Naive thymus-derived CD8-positive, alpha-beta T cell (primary cell): ENCODE measurements around the gene ANK2. TPM values are rescaled to one million over a fixed set of nuclear protein-coding genes. Genes with fewer than 3 reads are reported as not detected.

Experiments used
- ATAC-seq, 2 donors: fragments of 150-1000 bp; cut with Tn5 transposase in 1 of 2; sonication (Bioruptor Pico), chemical (Tn5 transposase) in 1 of 2; 1 replicate in 1 of 2; 2 replicates in 1 of 2; pipeline ENCODE4 v1.10.0; 2021; ENCODE audit warnings: mild to moderate bottlenecking in 2 of 2, moderate library complexity in 2 of 2
- POLR2A ChIA-PET: fragments of 350-600 bp; sonication (Branson Sonifier 250); formaldehyde crosslinking; loops from one replicate; lab custom pipeline; 2021; ENCODE audit warnings: antibody characterized with exemption; lab: Charles Lee
- DNase-seq, 10 donors: peaks; one replicate each; pipeline versions ENCODE4 v3.0.0 to v3.0.0-alpha.2; 2020 to 2022
- H3K27ac Mint-ChIP-seq, 10 donors: one replicate each; pipeline ENCODE4 v1.8.0; 2020 to 2022; ENCODE audit warnings: mild to moderate bottlenecking in 10 of 10, mixed read lengths in 10 of 10, moderate library complexity in 4 of 10, inconsistent platforms in 1 of 10
- H3K27me3 Mint-ChIP-seq, 5 donors: one replicate each; pipeline ENCODE4 v1.8.0; 2021 to 2022; ENCODE audit warnings: mixed read lengths in 5 of 5
- H3K36me3 Mint-ChIP-seq, 3 donors: one replicate each; pipeline ENCODE4 v1.8.0; 2020 to 2022; ENCODE audit warnings: mixed read lengths in 3 of 3, mild to moderate bottlenecking in 2 of 3, inconsistent platforms in 1 of 3
- H3K4me1 Mint-ChIP-seq, 4 donors: one replicate each; pipeline ENCODE4 v1.8.0; 2021 to 2022; ENCODE audit warnings: mixed read lengths in 4 of 4
- H3K4me3 Mint-ChIP-seq, 10 donors: one replicate each; pipeline ENCODE4 v1.8.0; 2020 to 2022; ENCODE audit warnings: mild to moderate bottlenecking in 10 of 10, mixed read lengths in 10 of 10, moderate library complexity in 6 of 10, inconsistent platforms in 1 of 10
- H3K9me3 Mint-ChIP-seq, 9 donors: one replicate each; pipeline ENCODE4 v1.8.0; 2020 to 2022; ENCODE audit warnings: mixed read lengths in 9 of 9, mild to moderate bottlenecking in 3 of 9, inconsistent platforms in 1 of 9, moderate library complexity in 1 of 9
- polyA plus RNA-seq, 3 donors: library from polyadenylated mRNA; unstranded; fragments of 300-500 nt; fragmentation: Illumina TruSeq; gene quantifications; one replicate each; pipeline ENCODE4 v1.2.3, GENCODE V29; 2021
- total RNA-seq, 8 experiments: library from RNA in 2 of 8; stranded (reverse) in 2 of 8; gene quantifications; one replicate each; pipeline ENCODE4 v1.2.3 and lab custom pipeline; 2021 to 2026

Gene ANK2
- total and polyA plus RNA-seq, 5 experiments from 2014 or later: not detected

DNA sequence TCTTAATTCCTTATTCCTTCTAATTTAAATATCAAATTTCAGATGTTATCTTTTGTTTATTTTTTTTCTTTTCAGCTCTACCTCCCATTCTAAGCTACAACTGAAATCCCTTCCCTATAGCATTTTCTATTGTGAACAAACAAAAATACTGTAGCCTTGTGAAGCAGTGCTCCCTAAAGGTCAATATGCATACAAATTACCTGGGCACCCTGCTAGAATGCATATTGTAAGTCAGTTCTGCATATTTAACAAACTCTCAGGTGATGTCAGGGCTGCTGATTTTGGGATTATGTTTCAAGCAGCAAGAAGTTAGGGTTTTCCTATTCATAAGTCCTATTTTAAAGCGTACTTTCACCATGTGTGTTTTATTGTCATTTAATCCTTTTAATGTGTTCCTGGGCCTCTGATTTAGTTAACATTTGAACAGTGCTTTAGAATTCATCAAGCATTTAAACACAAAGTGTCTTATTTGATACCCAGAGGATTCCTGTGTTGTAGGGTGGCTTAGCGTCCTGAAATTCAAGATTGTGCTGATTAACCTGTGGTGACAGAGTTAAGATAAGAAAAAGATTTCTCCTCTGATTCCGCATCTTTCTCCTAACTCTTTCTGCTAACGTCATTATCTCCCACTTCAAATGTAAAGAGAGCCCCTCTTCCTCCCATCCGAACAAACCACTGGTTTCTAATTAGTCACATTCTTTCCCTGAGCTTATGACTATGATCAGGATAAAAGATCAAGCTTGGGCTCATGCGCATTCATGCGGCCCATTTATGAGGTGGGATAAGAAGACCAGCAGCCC lies 221.3 kb downstream of the ANK2 start:
- H3K36me3 Mint-ChIP-seq: no peaks in the 10 kb centered on the region

DNA sequence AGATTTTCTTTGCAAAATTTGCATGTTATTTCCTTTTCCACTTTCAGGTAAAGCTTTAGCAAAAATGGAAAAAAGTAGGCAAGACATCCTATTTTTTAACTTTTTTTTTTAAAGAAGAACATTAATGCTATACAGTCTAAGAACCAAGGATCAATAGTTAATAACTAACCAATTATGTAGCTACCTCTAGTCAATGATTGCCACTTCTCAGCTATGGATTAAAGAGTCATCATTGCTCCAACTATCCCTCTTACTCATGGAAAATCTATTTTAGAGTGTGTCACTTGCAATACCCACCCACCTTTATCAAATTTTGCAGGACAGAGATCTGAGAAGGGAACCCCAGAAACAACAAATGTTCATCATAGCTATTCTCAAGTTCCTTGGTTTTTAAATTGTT lies 223.1 kb downstream of the ANK2 start:
- H3K27ac Mint-ChIP-seq: no peak overlapping the region
- DNase-seq: no peak
- ATAC-seq: no peak
- H3K27me3 Mint-ChIP-seq: peaks cover 0 to 28% (median 10%) of the 10 kb centered on the region in 5 donors
- H3K9me3 Mint-ChIP-seq: no peaks in the 10 kb centered on the region
- POLR2A ChIA-PET: no interaction called here
- no peaks in the 10 kb centered on the region for H3K4me1 Mint-ChIP-seq
- no peak overlapping the region for H3K4me3 Mint-ChIP-seq
- no peaks in the 10 kb centered on the region for H3K36me3 Mint-ChIP-seq

More for the DNA sequence above, 221.3 kb downstream of the ANK2 start:
- POLR2A ChIA-PET: no interaction called here
- no peaks in the 10 kb centered on the region for H3K4me1 Mint-ChIP-seq
- no peak overlapping the region for H3K27ac Mint-ChIP-seq
- DNase-seq (no peak), ATAC-seq (no peak)
- peaks cover 0 to 15% (median 6%) of the 10 kb centered on the region in 5 donors for H3K27me3 Mint-ChIP-seq
- H3K4me3 Mint-ChIP-seq: no peak overlapping the region
- no peaks in the 10 kb centered on the region for H3K9me3 Mint-ChIP-seq

DNA sequence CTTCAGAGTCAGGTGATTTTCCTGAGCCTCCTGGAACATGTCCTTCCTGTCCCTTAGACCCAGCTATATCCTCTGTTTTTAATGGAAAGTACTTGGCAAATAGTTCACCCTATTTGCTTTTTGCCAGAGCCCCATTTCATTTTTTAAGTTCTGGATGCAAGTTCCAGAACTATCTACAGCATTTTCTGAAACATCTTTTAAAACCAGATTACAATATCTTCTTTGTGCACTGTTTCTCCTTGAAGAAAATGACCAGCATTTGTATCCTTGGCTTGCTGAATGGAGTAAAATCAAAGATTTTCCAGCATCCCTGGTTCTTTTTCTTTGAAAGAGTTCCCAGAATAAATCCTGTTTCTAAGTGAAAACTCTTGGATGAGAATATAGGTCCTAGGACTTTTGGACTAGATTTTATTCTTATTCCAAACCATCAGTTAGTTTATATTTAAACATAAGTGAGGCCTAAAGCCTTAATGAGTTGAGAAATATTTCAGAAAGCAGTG lies 224.3 kb downstream of the ANK2 start:
- DNase-seq: no peak
- ATAC-seq: no peak
- H3K4me3 Mint-ChIP-seq: no peak overlapping the region
- H3K27me3 Mint-ChIP-seq: peaks cover 6 to 33% (median 10%) of the 10 kb centered on the region in 5 donors
- H3K36me3 Mint-ChIP-seq: no peaks in the 10 kb centered on the region
- no peaks in the 10 kb centered on the region for H3K9me3 Mint-ChIP-seq
- H3K4me1 Mint-ChIP-seq: no peaks in the 10 kb centered on the region
- POLR2A ChIA-PET: no interaction called here
- no peak overlapping the region for H3K27ac Mint-ChIP-seq

DNA sequence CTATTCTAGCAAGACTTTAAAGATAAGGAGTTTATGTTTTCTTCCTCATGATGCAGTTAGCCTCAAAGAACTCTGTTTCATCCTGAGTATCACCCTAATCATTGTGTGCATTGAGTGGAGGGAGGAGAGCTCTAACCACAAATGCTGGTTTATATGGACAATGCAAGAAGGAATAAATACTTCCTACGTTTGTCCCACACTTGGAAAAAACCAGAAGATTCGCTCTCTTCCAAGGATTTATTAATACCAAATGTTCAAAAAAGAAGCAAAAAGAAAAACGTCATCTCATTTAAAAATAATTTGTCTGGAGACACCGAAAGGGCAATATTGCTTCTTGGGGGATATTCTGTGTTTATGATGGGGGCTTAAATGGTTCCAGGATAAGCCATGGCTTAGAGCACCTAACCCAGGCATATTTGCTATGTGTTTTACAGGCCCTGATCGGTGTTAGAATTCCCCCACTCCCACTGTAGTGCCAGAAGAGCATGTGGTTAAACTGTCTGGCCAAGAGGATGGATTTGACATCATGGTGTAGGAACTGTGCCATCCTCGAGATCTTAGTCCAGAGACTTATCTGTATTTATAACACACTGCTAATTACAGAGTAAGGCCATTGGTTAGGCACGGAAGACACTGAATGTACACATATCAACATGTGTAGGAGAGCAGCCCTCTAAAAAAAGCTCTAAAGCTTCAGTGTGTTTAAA lies 227.2 kb downstream of the ANK2 start:
- POLR2A ChIA-PET: no interaction called here
- H3K27me3 Mint-ChIP-seq: peaks cover 6 to 25% (median 7%) of the 10 kb centered on the region in 5 donors
- DNase-seq (no peak), ATAC-seq (no peak)
- H3K4me1 Mint-ChIP-seq: no peaks in the 10 kb centered on the region
- H3K9me3 Mint-ChIP-seq: no peaks in the 10 kb centered on the region
- no peaks in the 10 kb centered on the region for H3K36me3 Mint-ChIP-seq
- no peak overlapping the region for H3K27ac Mint-ChIP-seq
- no peak overlapping the region for H3K4me3 Mint-ChIP-seq

DNA sequence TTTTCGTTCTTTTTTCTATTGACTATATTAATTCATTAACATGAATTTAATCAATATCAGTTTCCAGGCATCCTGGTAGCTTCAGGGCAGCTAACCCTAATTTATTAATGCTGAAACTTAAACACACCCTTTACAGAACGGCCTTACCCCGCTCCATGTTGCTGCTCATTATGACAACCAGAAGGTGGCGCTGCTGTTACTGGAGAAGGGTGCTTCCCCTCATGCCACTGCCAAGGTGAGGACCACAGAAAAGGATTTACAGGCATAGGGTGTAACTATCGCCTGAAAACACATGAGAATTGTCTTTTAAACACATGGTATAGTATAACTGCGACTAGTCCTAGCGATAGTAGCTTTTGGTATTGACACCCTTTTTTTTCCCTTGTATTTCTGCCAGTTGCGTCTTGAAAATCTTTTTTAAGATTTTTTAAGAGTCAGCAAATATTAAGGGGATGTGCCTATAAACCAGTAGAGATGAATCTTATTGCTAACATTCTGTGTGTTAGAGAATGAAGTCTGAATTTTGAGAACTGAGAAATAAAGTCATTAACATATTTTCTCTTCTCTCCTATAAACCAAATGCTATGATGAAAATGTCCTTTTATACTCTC lies 229.0 kb downstream of the ANK2 start:
- H3K36me3 Mint-ChIP-seq: no peaks in the 10 kb centered on the region
- POLR2A ChIA-PET: no interaction called here
- peak; percentile 53 to 65 for ATAC-seq
- no peaks in the 10 kb centered on the region for H3K9me3 Mint-ChIP-seq
- H3K4me1 Mint-ChIP-seq: no peaks in the 10 kb centered on the region
- peaks cover 5 to 23% (median 6%) of the 10 kb centered on the region in 5 donors for H3K27me3 Mint-ChIP-seq
- H3K4me3 Mint-ChIP-seq: no peak overlapping the region
- H3K27ac Mint-ChIP-seq: no peak overlapping the region
- peak in 9 of 10 donors; percentile 10 to 69 (median 25) for DNase-seq

GRCh38 chr4:113285501-113285900 lies 236.0 kb downstream of the ANK2 start:
- DNase-seq (no peak), ATAC-seq (no peak)
- no peaks in the 10 kb centered on the region for H3K9me3 Mint-ChIP-seq
- no peak overlapping the region for H3K4me3 Mint-ChIP-seq
- H3K36me3 Mint-ChIP-seq: no peaks in the 10 kb centered on the region
- POLR2A ChIA-PET: no interaction called here
- H3K4me1 Mint-ChIP-seq: no peaks in the 10 kb centered on the region
- H3K27me3 Mint-ChIP-seq: peaks cover 0 to 3% (median 0%) of the 10 kb centered on the region in 5 donors
- H3K27ac Mint-ChIP-seq: no peak overlapping the region

DNA sequence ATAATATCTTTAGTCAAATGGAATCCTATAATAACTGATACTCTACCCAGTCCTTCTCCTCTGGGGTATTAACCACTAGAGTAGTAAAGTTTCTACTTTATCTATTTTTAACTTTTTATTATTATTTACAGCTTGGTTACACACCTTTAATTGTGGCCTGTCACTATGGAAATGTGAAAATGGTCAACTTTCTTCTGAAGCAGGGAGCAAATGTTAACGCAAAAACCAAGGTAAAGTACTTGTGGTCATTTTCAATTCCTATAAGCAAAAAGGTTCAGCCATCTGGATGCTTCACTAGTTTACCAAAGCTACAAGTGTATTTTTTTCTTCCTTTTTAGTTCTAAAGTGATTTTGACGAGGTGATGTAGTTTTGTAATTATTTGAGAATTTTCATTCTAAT lies 238.8 kb downstream of the ANK2 start:
- POLR2A ChIA-PET: no interaction called here
- Mint-ChIP-seq H3K27ac (no peak overlapping the region), H3K9me3 (no peaks in the 10 kb centered on the region), H3K36me3 (no peaks in the 10 kb centered on the region), H3K27me3 (peaks cover 0 to 8% (median 3%) of the 10 kb centered on the region in 5 donors), H3K4me3 (no peak overlapping the region), H3K4me1 (no peaks in the 10 kb centered on the region)
- ATAC-seq (no peak), DNase-seq (no peak)

- POLR2A ChIA-PET: interaction anchor here (0.7 kb wide), 2 partner anchors 14 to 18 kb away, joined by 3 read pairs; no protein-coding TSS in a partner anchor
- Mint-ChIP-seq H3K36me3 (no peaks in the 10 kb centered on the region), H3K4me3 (no peak overlapping the region), H3K27ac (no peak overlapping the region), H3K9me3 (no peaks in the 10 kb centered on the region), H3K4me1 (no peaks in the 10 kb centered on the region), H3K27me3 (peaks cover 0 to 8% (median 3%) of the 10 kb centered on the region in 5 donors)
- ATAC-seq (no peak), DNase-seq (no peak)
Observed at GRCh38 chr4:113288696-113289095, 239.2 kb downstream of the ANK2 start.

GRCh38 chr4:113289766-113290165 lies 240.3 kb downstream of the ANK2 start:
- Mint-ChIP-seq H3K27ac (no peak overlapping the region), H3K4me1 (no peaks in the 10 kb centered on the region), H3K9me3 (no peaks in the 10 kb centered on the region), H3K27me3 (peaks cover 0 to 8% (median 3%) of the 10 kb centered on the region in 5 donors), H3K36me3 (no peaks in the 10 kb centered on the region), H3K4me3 (no peak overlapping the region)
- POLR2A ChIA-PET: no interaction called here
- no peak for DNase-seq
- no peak for ATAC-seq

GRCh38 chr4:113290666-113291065 lies 241.2 kb downstream of the ANK2 start:
- no peak overlapping the region for H3K4me3 Mint-ChIP-seq
- DNase-seq: no peak
- H3K36me3 Mint-ChIP-seq: no peaks in the 10 kb centered on the region
- no peak for ATAC-seq
- no peaks in the 10 kb centered on the region for H3K4me1 Mint-ChIP-seq
- no peak overlapping the region for H3K27ac Mint-ChIP-seq
- no peaks in the 10 kb centered on the region for H3K9me3 Mint-ChIP-seq
- H3K27me3 Mint-ChIP-seq: peaks cover 0 to 8% (median 4%) of the 10 kb centered on the region in 5 donors
- POLR2A ChIA-PET: no interaction called here

DNA sequence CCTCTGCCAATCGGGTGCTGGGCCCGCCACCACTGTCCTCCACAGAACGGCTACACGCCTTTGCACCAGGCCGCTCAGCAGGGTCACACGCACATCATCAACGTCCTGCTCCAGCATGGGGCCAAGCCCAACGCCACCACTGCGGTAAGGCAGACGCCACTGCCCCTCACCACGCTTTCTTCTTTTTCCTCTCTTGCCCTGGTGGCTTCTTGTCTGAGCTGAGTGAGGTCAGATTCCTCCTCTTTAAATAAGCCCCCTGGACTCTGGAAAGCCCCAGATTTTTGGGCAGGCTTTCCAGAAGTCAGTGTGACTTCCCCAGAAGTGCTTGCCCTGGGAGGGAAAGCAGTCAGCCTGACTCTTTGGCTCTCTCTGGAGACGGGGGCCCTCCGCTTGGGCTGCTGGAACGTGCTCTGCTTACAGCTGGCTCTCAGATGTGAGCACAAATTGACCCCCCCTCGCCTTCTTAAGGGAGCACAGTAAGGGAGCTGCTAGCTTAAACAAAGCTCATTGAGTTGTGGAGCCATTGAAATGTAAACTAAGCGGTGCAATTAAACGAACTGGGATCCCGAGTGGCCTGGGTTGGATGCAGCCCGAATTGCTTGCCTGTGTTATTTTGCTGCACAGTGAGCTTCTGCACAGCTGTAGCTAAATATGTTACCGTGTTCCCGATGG lies 243.1 kb downstream of the ANK2 start:
- Mint-ChIP-seq H3K4me1 (no peaks in the 10 kb centered on the region), H3K9me3 (no peaks in the 10 kb centered on the region), H3K27me3 (peaks cover 0 to 8% (median 5%) of the 10 kb centered on the region in 5 donors), H3K36me3 (no peaks in the 10 kb centered on the region), H3K27ac (no peak overlapping the region), H3K4me3 (no peak overlapping the region)
- DNase-seq: no peak
- POLR2A ChIA-PET: no interaction called here
- no peak for ATAC-seq

DNA sequence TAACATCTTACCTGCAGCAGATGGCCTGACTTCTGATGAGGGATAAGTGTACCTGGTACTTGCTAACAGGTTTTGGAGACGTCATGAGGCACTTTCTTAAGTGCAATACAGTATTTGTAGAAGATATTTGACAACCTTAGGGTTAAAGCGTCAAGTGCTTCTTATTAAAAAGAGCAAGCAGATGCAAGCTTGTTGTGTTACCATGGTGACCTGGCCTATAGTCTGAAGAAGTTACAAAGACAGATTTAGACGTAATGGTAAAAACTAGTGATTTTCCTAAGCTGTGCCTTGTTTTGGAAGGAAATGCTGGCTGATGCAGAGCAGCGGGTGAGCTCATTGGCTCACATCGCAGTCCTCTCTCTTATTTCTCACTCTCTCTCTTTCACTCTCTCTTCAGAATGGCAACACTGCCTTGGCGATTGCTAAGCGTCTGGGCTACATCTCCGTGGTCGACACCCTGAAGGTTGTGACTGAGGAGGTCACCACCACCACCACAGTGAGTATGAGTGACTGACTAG lies 243.6 kb downstream of the ANK2 start:
- POLR2A ChIA-PET: no interaction called here
- no peak overlapping the region for H3K27ac Mint-ChIP-seq

More for the DNA sequence above, 243.6 kb downstream of the ANK2 start:
- ATAC-seq: no peak
- no peak for DNase-seq
- Mint-ChIP-seq H3K9me3 (no peaks in the 10 kb centered on the region), H3K36me3 (no peaks in the 10 kb centered on the region), H3K4me1 (no peaks in the 10 kb centered on the region), H3K27me3 (peaks cover 0 to 8% (median 3%) of the 10 kb centered on the region in 5 donors), H3K4me3 (no peak overlapping the region)
